Occipital lobe (tissue), 1 donor: ENCODE results near the gene LIPM. TPM values are rescaled to one million over a fixed set of nuclear protein-coding genes. Genes with fewer than 3 reads are reported as not detected.

ENCODE experiments used
- total RNA-seq: library from RNA; depleted of rRNA; stranded (reverse); fragments of >200 nt; gene quantifications from one replicate; pipeline ENCODE4 v1.2.3, GENCODE V29; 2014

The LIPM gene
- total RNA-seq, 1 donor from 2014 or later = not detected

Other genes starting within 250 kb of the LIPM start
- gene RNLS, start 219.4 kb upstream of the LIPM start, total RNA-seq = 2.8 TPM
- gene LIPJ, start 216.0 kb upstream of the LIPM start, total RNA-seq = 3.4 TPM
- gene LIPF, start 138.3 kb upstream of the LIPM start, total RNA-seq = not detected
- not detected for gene LIPK, start 96.5 kb upstream of the LIPM start, total RNA-seq
- gene LIPN, start 42.7 kb upstream of the LIPM start, total RNA-seq = not detected
- gene ANKRD22, start 49.1 kb downstream of the LIPM start, total RNA-seq = 0.16 TPM
- 7.8 TPM for gene STAMBPL1, start 77.5 kb downstream of the LIPM start, total RNA-seq
- 14.3 TPM for gene ACTA2, start 150.0 kb downstream of the LIPM start, total RNA-seq
- gene FAS, start 188.1 kb downstream of the LIPM start, total RNA-seq = 2.2 TPM